NCI-H146 treated with DMSO at 0.1 percent for 48 hours (cell line): ENCODE results near the gene LONRF2.
"Not testable (repeated sequence)": the region's sequence is repeated elsewhere in the genome, so short reads cannot be mapped to it uniquely, and the experiment has no call there.

Experiments
- DNase-seq: peaks from one replicate; lab custom pipeline; 2025; ENCODE audit not compliant: unreplicated experiment; lab: John Stamatoyannopoulos, UW

Gene LONRF2

GRCh38 chr2:100321866-100322820 lies at the start of gene LONRF2:
Gene LONRF2 (minus strand): TSS chr2:100322501. CDS start chr2:100322093, 408 bp downstream.
- DNase-seq = peak; percentile 72

- DNase-seq = no peak
These were observed 44.9 kb upstream of the LONRF2 start for GRCh38 chr2:100367163-100367562.

GRCh38 chr2:100365434-100365833 lies 43.1 kb upstream of the LONRF2 start:
- no peak for DNase-seq

GRCh38 chr2:100362269-100362668 lies 40.0 kb upstream of the LONRF2 start:
- not testable (repeated sequence) for DNase-seq

- no peak for DNase-seq
These were observed 37.3 kb upstream of the LONRF2 start for GRCh38 chr2:100359576-100359975.

- DNase-seq = no peak
These were observed 36.3 kb upstream of the LONRF2 start for GRCh38 chr2:100358554-100358953.

- DNase-seq = no peak
These were observed 30.2 kb upstream of the LONRF2 start for GRCh38 chr2:100352521-100352920.

GRCh38 chr2:100350661-100351185 lies 28.4 kb upstream of the LONRF2 start:
- peak; percentile 25 for DNase-seq

GRCh38 chr2:100345144-100345543 lies 22.8 kb upstream of the LONRF2 start:
- DNase-seq = not testable (repeated sequence)

GRCh38 chr2:100344433-100344832 lies 22.1 kb upstream of the LONRF2 start:
- no peak for DNase-seq

- not testable (repeated sequence) for DNase-seq
These were observed 20.2 kb upstream of the LONRF2 start for GRCh38 chr2:100342466-100342865.

- peak; percentile 40 for DNase-seq
These were observed 17.5 kb upstream of the LONRF2 start for GRCh38 chr2:100339823-100340222.

- DNase-seq = no peak
These were observed 12.6 kb upstream of the LONRF2 start for GRCh38 chr2:100334929-100335328.

GRCh38 chr2:100327742-100328141 lies 5.4 kb upstream of the LONRF2 start:
- no peak for DNase-seq

GRCh38 chr2:100321179-100321865 lies 979 bp downstream of the LONRF2 start:
- DNase-seq = no peak

- peak; percentile 49 for DNase-seq
These were observed 1.6 kb downstream of the LONRF2 start for GRCh38 chr2:100320547-100321178.

GRCh38 chr2:100317634-100318033 lies 4.7 kb downstream of the LONRF2 start:
- no peak for DNase-seq

- DNase-seq = no peak
These were observed 12.2 kb downstream of the LONRF2 start for GRCh38 chr2:100309973-100310719.

- DNase-seq = no peak
These were observed 13.0 kb downstream of the LONRF2 start for GRCh38 chr2:100309311-100309710.

GRCh38 chr2:100303744-100304143 lies 18.6 kb downstream of the LONRF2 start:
- DNase-seq = no peak

GRCh38 chr2:100302585-100302892 lies 19.8 kb downstream of the LONRF2 start:
- DNase-seq = peak; percentile 9
